ENCODE results near the gene RNF43.

DNA sequence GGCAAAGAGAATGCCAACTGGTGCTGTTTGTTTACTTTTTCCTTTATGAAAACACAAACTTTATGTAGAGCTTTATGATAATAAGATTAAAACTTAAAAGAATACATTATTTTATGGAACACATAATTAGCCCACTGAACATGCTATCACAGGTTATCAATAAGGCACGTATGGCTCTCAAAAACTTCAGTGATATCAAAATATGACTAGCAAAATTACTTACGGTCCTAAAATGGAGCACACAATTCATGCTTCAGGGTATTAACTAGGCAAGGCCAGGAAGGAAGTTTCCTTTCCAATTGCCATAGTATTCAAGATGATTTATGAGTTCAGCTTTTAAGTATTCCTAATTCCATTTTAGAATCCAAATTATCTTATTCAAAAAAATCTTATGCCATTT, 3.6 kb downstream of the RNF43 start:
- TF ChIP-seq, protein P1, sequence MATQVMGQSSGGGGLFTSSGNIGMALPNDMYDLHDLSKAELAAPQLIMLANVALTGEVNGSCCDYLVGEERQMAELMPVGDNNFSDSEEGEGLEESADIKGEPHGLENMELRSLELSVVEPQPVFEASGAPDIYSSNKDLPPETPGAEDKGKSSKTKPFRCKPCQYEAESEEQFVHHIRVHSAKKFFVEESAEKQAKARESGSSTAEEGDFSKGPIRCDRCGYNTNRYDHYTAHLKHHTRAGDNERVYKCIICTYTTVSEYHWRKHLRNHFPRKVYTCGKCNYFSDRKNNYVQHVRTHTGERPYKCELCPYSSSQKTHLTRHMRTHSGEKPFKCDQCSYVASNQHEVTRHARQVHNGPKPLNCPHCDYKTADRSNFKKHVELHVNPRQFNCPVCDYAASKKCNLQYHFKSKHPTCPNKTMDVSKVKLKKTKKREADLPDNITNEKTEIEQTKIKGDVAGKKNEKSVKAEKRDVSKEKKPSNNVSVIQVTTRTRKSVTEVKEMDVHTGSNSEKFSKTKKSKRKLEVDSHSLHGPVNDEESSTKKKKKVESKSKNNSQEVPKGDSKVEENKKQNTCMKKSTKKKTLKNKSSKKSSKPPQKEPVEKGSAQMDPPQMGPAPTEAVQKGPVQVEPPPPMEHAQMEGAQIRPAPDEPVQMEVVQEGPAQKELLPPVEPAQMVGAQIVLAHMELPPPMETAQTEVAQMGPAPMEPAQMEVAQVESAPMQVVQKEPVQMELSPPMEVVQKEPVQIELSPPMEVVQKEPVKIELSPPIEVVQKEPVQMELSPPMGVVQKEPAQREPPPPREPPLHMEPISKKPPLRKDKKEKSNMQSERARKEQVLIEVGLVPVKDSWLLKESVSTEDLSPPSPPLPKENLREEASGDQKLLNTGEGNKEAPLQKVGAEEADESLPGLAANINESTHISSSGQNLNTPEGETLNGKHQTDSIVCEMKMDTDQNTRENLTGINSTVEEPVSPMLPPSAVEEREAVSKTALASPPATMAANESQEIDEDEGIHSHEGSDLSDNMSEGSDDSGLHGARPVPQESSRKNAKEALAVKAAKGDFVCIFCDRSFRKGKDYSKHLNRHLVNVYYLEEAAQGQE (IDR thresholded peaks at IDR 0.05), result no peak
- TF ChIP-seq, protein P2, sequence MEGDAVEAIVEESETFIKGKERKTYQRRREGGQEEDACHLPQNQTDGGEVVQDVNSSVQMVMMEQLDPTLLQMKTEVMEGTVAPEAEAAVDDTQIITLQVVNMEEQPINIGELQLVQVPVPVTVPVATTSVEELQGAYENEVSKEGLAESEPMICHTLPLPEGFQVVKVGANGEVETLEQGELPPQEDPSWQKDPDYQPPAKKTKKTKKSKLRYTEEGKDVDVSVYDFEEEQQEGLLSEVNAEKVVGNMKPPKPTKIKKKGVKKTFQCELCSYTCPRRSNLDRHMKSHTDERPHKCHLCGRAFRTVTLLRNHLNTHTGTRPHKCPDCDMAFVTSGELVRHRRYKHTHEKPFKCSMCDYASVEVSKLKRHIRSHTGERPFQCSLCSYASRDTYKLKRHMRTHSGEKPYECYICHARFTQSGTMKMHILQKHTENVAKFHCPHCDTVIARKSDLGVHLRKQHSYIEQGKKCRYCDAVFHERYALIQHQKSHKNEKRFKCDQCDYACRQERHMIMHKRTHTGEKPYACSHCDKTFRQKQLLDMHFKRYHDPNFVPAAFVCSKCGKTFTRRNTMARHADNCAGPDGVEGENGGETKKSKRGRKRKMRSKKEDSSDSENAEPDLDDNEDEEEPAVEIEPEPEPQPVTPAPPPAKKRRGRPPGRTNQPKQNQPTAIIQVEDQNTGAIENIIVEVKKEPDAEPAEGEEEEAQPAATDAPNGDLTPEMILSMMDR (IDR thresholded peaks at IDR 0.05; ENCODE audit: low read depth, low read length, missing input control), result no peak
- TF ChIP-seq EGR1 (IDR thresholded peaks at IDR 0.05; ENCODE audit: low read depth in 2 of 2), result no peak
- TF ChIP-seq RAD21 (IDR thresholded peaks at IDR 0.05), result no peak
- TF ChIP-seq NR2F2 (IDR thresholded peaks at IDR 0.05), result no peak
- TF ChIP-seq, protein P3, sequence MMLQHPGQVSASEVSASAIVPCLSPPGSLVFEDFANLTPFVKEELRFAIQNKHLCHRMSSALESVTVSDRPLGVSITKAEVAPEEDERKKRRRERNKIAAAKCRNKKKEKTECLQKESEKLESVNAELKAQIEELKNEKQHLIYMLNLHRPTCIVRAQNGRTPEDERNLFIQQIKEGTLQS (IDR thresholded peaks at IDR 0.05), result no peak
